Measurements from ENCODE around the gene SUPT4H1. TPM values are rescaled to one million over a fixed set of nuclear protein-coding genes. Genes with fewer than 3 reads are reported as not detected.

The SUPT4H1 gene
- total RNA-seq, 2 experiments from 2014 or later: 85.8 to 91.0 TPM

- peak overlapping the region; percentile 83 for H3K27ac Mint-ChIP-seq
- no peaks in the 10 kb centered on the region for H3K27me3 Mint-ChIP-seq
- H3K4me3 Mint-ChIP-seq: no peak overlapping the region
- H3K9me3 Mint-ChIP-seq: no peaks in the 10 kb centered on the region
- peaks cover 21% of the 10 kb centered on the region for H3K4me1 Mint-ChIP-seq
- peak; percentile 78 for DNase-seq
- CTCF ChIA-PET: interaction anchor here (0.5 to 4.3 kb wide), 49 partner anchors 9 to 687 kb away, joined by 3 to 91 read pairs (median 4); partner anchors contain the start of genes HSF5, MKS1, RNF43 and SUPT4H1
- peaks cover 40% of the 10 kb centered on the region for H3K36me3 Mint-ChIP-seq (ENCODE audit: low read depth)
- POLR2A ChIA-PET: interaction anchor here (0.6 to 22.3 kb wide), 16 partner anchors 7 to 314 kb away, joined by 3 to 1460 read pairs (median 4); partner anchors contain the start of genes RNF43, SUPT4H1 and TSPOAP1
Measured at GRCh38 chr17:58317421-58318064, 34.5 kb downstream of the SUPT4H1 start.

- H3K27me3 Mint-ChIP-seq: no peaks in the 10 kb centered on the region
- H3K4me1 Mint-ChIP-seq: peaks cover 21% of the 10 kb centered on the region
- peaks cover 34% of the 10 kb centered on the region for H3K36me3 Mint-ChIP-seq (ENCODE audit: low read depth)
- H3K27ac Mint-ChIP-seq: no peak overlapping the region
- ChIA-PET POLR2A (interaction anchor here (1.0 to 22.3 kb wide), 11 partner anchors 8 to 315 kb away, joined by 3 to 1460 read pairs (median 13); partner anchors contain the start of genes HSF5, RNF43, SUPT4H1 and TSPOAP1), CTCF (interaction anchor here (0.8 to 4.3 kb wide), 23 partner anchors 11 to 395 kb away, joined by 3 to 91 read pairs (median 9); partner anchors contain the start of genes HSF5, MKS1, RNF43 and SUPT4H1)
- no peak for DNase-seq
- no peaks in the 10 kb centered on the region for H3K9me3 Mint-ChIP-seq
- no peak overlapping the region for H3K4me3 Mint-ChIP-seq
Measured at GRCh38 chr17:58316260-58316960, 35.6 kb downstream of the SUPT4H1 start.

GRCh38 chr17:58315750-58316149 lies 36.3 kb downstream of the SUPT4H1 start:
- POLR2A ChIA-PET: interaction anchor here (1.4 to 22.3 kb wide), 4 partner anchors 9 to 172 kb away, joined by 3 to 1460 read pairs (median 232); partner anchors contain the start of genes HSF5, SUPT4H1 and TSPOAP1
- CTCF ChIA-PET: interaction anchor here (0.8 to 4.3 kb wide), 6 partner anchors 11 to 172 kb away, joined by 3 to 91 read pairs (median 10); partner anchors contain the start of genes HSF5, RNF43 and SUPT4H1
- H3K4me1 Mint-ChIP-seq: peaks cover 21% of the 10 kb centered on the region
- H3K36me3 Mint-ChIP-seq (ENCODE audit: low read depth): peaks cover 31% of the 10 kb centered on the region
- no peaks in the 10 kb centered on the region for H3K27me3 Mint-ChIP-seq
- DNase-seq: no peak
- H3K27ac Mint-ChIP-seq: no peak overlapping the region
- no peaks in the 10 kb centered on the region for H3K9me3 Mint-ChIP-seq
- no peak overlapping the region for H3K4me3 Mint-ChIP-seq

- H3K36me3 Mint-ChIP-seq (ENCODE audit: low read depth): peaks cover 30% of the 10 kb centered on the region
- CTCF ChIA-PET: interaction anchor here (0.8 to 4.3 kb wide), 6 partner anchors 10 to 131 kb away, joined by 3 to 91 read pairs (median 8); partner anchors contain the start of genes RNF43 and SUPT4H1
- POLR2A ChIA-PET: interaction anchor here (0.7 to 22.3 kb wide), 6 partner anchors 9 to 172 kb away, joined by 3 to 1460 read pairs (median 110); partner anchors contain the start of genes HSF5, SUPT4H1 and TSPOAP1
- H3K27me3 Mint-ChIP-seq: no peaks in the 10 kb centered on the region
- H3K27ac Mint-ChIP-seq: no peak overlapping the region
- H3K4me1 Mint-ChIP-seq: peaks cover 21% of the 10 kb centered on the region
- DNase-seq: no peak
- no peak overlapping the region for H3K4me3 Mint-ChIP-seq
- no peaks in the 10 kb centered on the region for H3K9me3 Mint-ChIP-seq
Measured at GRCh38 chr17:58315281-58315711, 36.7 kb downstream of the SUPT4H1 start.

GRCh38 chr17:58314706-58315015 lies 37.3 kb downstream of the SUPT4H1 start:
- Mint-ChIP-seq H3K4me1 (peaks cover 19% of the 10 kb centered on the region), H3K36me3 (ENCODE audit: low read depth) (peaks cover 30% of the 10 kb centered on the region), H3K27me3 (no peaks in the 10 kb centered on the region), H3K27ac (no peak overlapping the region), H3K4me3 (no peak overlapping the region), H3K9me3 (no peaks in the 10 kb centered on the region)
- DNase-seq: no peak
- ChIA-PET POLR2A (interaction anchor here (0.7 to 22.3 kb wide), 5 partner anchors 10 to 98 kb away, joined by 3 to 1460 read pairs (median 211); partner anchors contain the start of genes SUPT4H1 and TSPOAP1), CTCF (interaction anchor here (1.1 to 4.3 kb wide), 6 partner anchors 10 to 173 kb away, joined by 3 to 91 read pairs (median 8); partner anchors contain the start of genes HSF5, RNF43 and SUPT4H1)

- no peak for DNase-seq
- no peak overlapping the region for H3K4me3 Mint-ChIP-seq
- CTCF ChIA-PET: interaction anchor here (1.0 to 4.3 kb wide), 7 partner anchors 9 to 174 kb away, joined by 3 to 91 read pairs (median 6); partner anchors contain the start of genes HSF5, RNF43 and SUPT4H1
- H3K4me1 Mint-ChIP-seq: peaks cover 16% of the 10 kb centered on the region
- H3K36me3 Mint-ChIP-seq (ENCODE audit: low read depth): peaks cover 30% of the 10 kb centered on the region
- POLR2A ChIA-PET: interaction anchor here (0.7 to 22.3 kb wide), 6 partner anchors 9 to 99 kb away, joined by 3 to 1460 read pairs (median 110); partner anchors contain the start of genes SUPT4H1 and TSPOAP1
- no peak overlapping the region for H3K27ac Mint-ChIP-seq
- H3K9me3 Mint-ChIP-seq: no peaks in the 10 kb centered on the region
- no peaks in the 10 kb centered on the region for H3K27me3 Mint-ChIP-seq
Measured at GRCh38 chr17:58313815-58314705, 37.9 kb downstream of the SUPT4H1 start.

- ChIA-PET CTCF (interaction anchor here (0.7 to 1.3 kb wide), 5 partner anchors 9 to 689 kb away, joined by 3 to 4 read pairs (median 3); partner anchors contain the start of gene RNF43), POLR2A (interaction anchor here (0.9 to 22.3 kb wide), 5 partner anchors 8 to 41 kb away, joined by 3 to 1460 read pairs (median 211); partner anchors contain the start of genes SUPT4H1 and TSPOAP1)
- H3K27ac Mint-ChIP-seq: no peak overlapping the region
- H3K9me3 Mint-ChIP-seq: no peaks in the 10 kb centered on the region
- no peak overlapping the region for H3K4me3 Mint-ChIP-seq
- H3K4me1 Mint-ChIP-seq: peaks cover 9% of the 10 kb centered on the region
- peaks cover 31% of the 10 kb centered on the region for H3K36me3 Mint-ChIP-seq (ENCODE audit: low read depth)
- no peaks in the 10 kb centered on the region for H3K27me3 Mint-ChIP-seq
- no peak for DNase-seq
Measured at GRCh38 chr17:58312829-58313228, 39.2 kb downstream of the SUPT4H1 start.

GRCh38 chr17:58312021-58312630 lies 39.9 kb downstream of the SUPT4H1 start:
- H3K9me3 Mint-ChIP-seq: no peaks in the 10 kb centered on the region
- H3K36me3 Mint-ChIP-seq (ENCODE audit: low read depth): peaks cover 30% of the 10 kb centered on the region
- CTCF ChIA-PET: interaction anchor here (1.1 to 1.3 kb wide), 2 partner anchors 8 to 37 kb away, joined by 3 read pairs; no protein-coding TSS in a partner anchor
- no peaks in the 10 kb centered on the region for H3K27me3 Mint-ChIP-seq
- H3K27ac Mint-ChIP-seq: no peak overlapping the region
- POLR2A ChIA-PET: interaction anchor here (0.6 to 22.3 kb wide), 5 partner anchors 12 to 48 kb away, joined by 3 to 1460 read pairs (median 211); partner anchors contain the start of genes SUPT4H1 and TSPOAP1
- H3K4me1 Mint-ChIP-seq: peaks cover 2% of the 10 kb centered on the region
- H3K4me3 Mint-ChIP-seq: no peak overlapping the region
- no peak for DNase-seq

DNA sequence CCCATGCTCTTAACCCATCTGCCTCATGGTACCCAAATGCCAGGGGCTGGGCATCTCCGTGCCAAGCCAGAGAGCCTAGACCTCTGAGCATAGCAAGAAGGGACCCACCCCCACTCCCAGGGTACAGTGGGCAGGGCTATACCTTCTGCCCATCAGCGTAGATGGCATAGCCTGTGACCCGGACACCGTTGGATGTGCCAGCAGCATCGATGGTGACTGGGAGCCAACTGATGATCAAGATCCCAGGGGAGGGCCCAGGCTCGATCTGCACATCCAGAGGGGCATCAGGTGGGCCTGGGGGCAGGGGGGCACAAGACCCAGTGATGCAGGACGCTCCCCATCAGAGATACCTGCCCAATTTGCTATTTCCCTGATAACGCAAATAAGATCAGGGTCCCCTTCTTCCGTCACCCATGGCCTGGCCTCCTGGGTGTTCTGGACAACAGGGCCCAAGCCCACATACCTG lies 40.5 kb downstream of the SUPT4H1 start:
- POLR2A ChIA-PET: interaction anchor here (0.6 to 22.3 kb wide), 5 partner anchors 13 to 49 kb away, joined by 4 to 1460 read pairs (median 211); partner anchors contain the start of genes SUPT4H1 and TSPOAP1

DNA sequence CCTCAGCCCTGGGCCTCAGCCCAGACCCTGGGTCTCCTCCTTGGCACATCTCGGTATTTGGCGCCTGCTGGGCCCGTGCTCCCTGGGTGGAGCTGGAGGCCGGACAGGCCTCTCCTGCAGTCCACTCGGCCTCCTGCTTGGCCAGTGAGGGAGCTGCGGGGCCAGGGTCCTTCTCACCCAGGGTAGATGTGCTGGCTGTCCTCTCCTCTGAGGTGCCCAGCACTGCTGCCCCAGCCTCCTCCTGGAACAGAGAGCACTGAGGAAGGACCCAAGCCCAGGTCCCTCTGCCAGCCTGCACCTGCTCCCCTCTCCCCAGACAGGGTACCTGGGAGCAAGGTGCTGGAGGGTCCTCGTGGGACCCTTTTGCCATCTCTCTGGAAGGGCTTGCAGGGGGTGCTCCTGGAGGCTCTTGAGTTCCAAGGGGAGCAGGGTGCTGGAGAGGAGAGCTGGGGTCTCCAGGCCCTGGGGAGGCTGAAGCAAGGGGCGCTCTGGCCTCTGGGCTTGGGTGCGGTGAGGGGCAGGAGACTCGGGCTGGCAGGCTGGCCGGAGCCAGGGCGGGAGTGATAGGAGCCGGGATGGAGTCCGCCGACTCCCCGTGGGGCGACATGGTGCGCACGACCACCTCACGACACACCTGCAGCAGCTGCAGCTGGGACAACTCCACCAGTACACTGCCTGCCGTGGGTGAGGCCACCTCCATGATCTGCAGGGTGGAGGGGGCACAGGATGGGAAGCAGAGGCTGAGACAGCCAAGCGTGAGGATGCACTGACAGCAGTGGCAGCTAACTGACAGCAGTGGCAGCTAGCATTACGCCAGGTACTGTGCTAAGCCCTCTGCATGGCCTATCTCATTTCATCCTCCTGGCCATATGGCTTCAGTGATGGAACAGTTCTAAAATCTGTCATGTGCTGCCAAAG lies 41.2 kb downstream of the SUPT4H1 start:
- Mint-ChIP-seq H3K27ac (no peak overlapping the region), H3K4me1 (no peaks in the 10 kb centered on the region), H3K4me3 (no peak overlapping the region), H3K36me3 (ENCODE audit: low read depth) (peaks cover 33% of the 10 kb centered on the region), H3K27me3 (no peaks in the 10 kb centered on the region), H3K9me3 (no peaks in the 10 kb centered on the region)
- CTCF ChIA-PET: no interaction called here
- no peak for DNase-seq
- POLR2A ChIA-PET: interaction anchor here (2.5 to 22.3 kb wide), 3 partner anchors 14 to 41 kb away, joined by 10 to 1460 read pairs (median 253); partner anchors contain the start of genes SUPT4H1 and TSPOAP1

More for the DNA sequence above, 40.5 kb downstream of the SUPT4H1 start:
- no peak for DNase-seq
- H3K4me1 Mint-ChIP-seq: no peaks in the 10 kb centered on the region
- peaks cover 33% of the 10 kb centered on the region for H3K36me3 Mint-ChIP-seq (ENCODE audit: low read depth)
- CTCF ChIA-PET: no interaction called here
- no peak overlapping the region for H3K4me3 Mint-ChIP-seq
- no peaks in the 10 kb centered on the region for H3K9me3 Mint-ChIP-seq
- H3K27me3 Mint-ChIP-seq: no peaks in the 10 kb centered on the region
- no peak overlapping the region for H3K27ac Mint-ChIP-seq
